PC-3 (cell line): ENCODE results near the gene SYTL1. TPM values are rescaled to one million over a fixed set of nuclear protein-coding genes. Genes with fewer than 3 reads are reported as not detected.

Experiments used
- ATAC-seq: fragments of 200-7000 bp; cut with Tn5 transposase; 2 replicates; pipeline ENCODE4 v1.9.1; 2020; ENCODE audit warnings: mild to moderate bottlenecking, moderate library complexity
- BruUV-seq: library from RNA; stranded (reverse); fragments of 400-500 nt; replicated peaks from 2 replicates; lab custom pipeline; 2021; lab: Mats Ljungman, UMichigan
- CTCF ChIA-PET: fragments of 300-600 bp; sonication (Branson Sonifier 250); formaldehyde crosslinking; loops from one replicate; lab custom pipeline; 2022; ENCODE audit warnings: antibody characterized with exemption; lab: Charles Lee
- POLR2A ChIA-PET: fragments of 300-600 bp; sonication (Branson Sonifier 250); formaldehyde crosslinking; loops from one replicate; lab custom pipeline; 2022; ENCODE audit warnings: antibody characterized with exemption; ENCODE audit not compliant: unreplicated experiment; lab: Charles Lee
- DNase-seq: peaks from one replicate; pipeline ENCODE4 v3.0.0-alpha.2; 2015
- H2AFZ ChIP-seq: fragments of 300-600 bp; sonication (generic); 2 replicates; pipeline ENCODE4 v1.6.0; 2016; ENCODE audit warnings: antibody characterized with exemption, low read length
- H3F3A ChIP-seq: fragments of 300-600 bp; sonication (generic); one replicate; pipeline ENCODE4 v1.6.0; 2017; ENCODE audit warnings: antibody characterized with exemption, low read length, control low read depth, mild to moderate bottlenecking; ENCODE audit not compliant: unreplicated experiment
- H3K27ac ChIP-seq: fragments of 300-600 bp; sonication (generic); 2 replicates; pipeline ENCODE4 v1.5.1; 2016; ENCODE audit warnings: mild to moderate bottlenecking, low read length
- H3K27me3 ChIP-seq: fragments of 300-600 bp; sonication (generic); 2 replicates; pipeline ENCODE4 v1.6.1; 2016; ENCODE audit warnings: low read length, mixed read lengths
- H3K36me3 ChIP-seq: fragments of 300-600 bp; sonication (generic); 2 replicates; pipeline ENCODE4 v1.6.1; 2016; ENCODE audit warnings: low read depth, mixed run types, low read length, mixed read lengths
- H3K4me1 ChIP-seq: fragments of 300-600 bp; sonication (generic); 2 replicates; pipeline ENCODE4 v1.5.1; 2016; ENCODE audit warnings: low read length; ENCODE audit not compliant: insufficient read depth
- H3K4me2 ChIP-seq: fragments of 300-600 bp; sonication (generic); 2 replicates; pipeline ENCODE4 v1.6.0; 2016; ENCODE audit warnings: low read length
- H3K4me3 ChIP-seq: fragments of 300-600 bp; sonication (generic); 2 replicates; pipeline ENCODE4 v1.5.1; 2016; ENCODE audit warnings: mild to moderate bottlenecking, low read length, mixed read lengths
- H3K79me2 ChIP-seq: fragments of 300-600 bp; sonication (generic); 2 replicates; pipeline ENCODE4 v1.6.1; 2017; ENCODE audit warnings: low read length, mixed read lengths
- H3K9ac ChIP-seq: fragments of 300-600 bp; sonication (generic); 2 replicates; pipeline ENCODE4 v1.6.0; 2016; ENCODE audit warnings: mild to moderate bottlenecking, low read length
- H3K9me2 ChIP-seq: fragments of 300-600 bp; sonication (generic); replicated peaks from 2 replicates; pipeline ENCODE4 v1.6.1; 2016; ENCODE audit warnings: mixed run types, low read length, mixed read lengths
- H3K9me3 ChIP-seq: fragments of 300-600 bp; sonication (generic); 2 replicates; pipeline ENCODE4 v1.6.1; 2016; ENCODE audit warnings: low read length, mixed read lengths
- H4K20me1 ChIP-seq: fragments of 300-600 bp; sonication (generic); 2 replicates; pipeline ENCODE4 v1.6.1; 2016; ENCODE audit warnings: low read length, mixed read lengths
- EZH2 ChIP-seq: fragments of 300-600 bp; sonication (generic); IDR thresholded peaks from one replicate; pipeline ENCODE4 v1.6.1; 2017; ENCODE audit warnings: antibody characterized with exemption, mild to moderate bottlenecking, low read length; ENCODE audit not compliant: unreplicated experiment
- EZH2phosphoT487 ChIP-seq: fragments of 300-600 bp; sonication (generic); IDR thresholded peaks from 2 replicates; pipeline ENCODE4 v1.6.1; 2018; ENCODE audit warnings: mild to moderate bottlenecking, antibody characterized with exemption, low read length, borderline replicate concordance
- intact Hi-C: fragments of 100-400 bp; cut with micrococcal nuclease; formaldehyde crosslinking; loops from 2 replicates; pipeline ENCODE4 v1.9.0; 2023
- total RNA-seq: library from RNA; depleted of rRNA; stranded (reverse); fragments of >200 nt; gene quantifications from 2 replicates; pipeline ENCODE4 v1.2.3, GENCODE V29; 2014; rRNA removed
- TF ChIP-seq, protein P1 (sequence below): fragments of 300-600 bp; sonication (generic); conservative IDR thresholded peaks from 2 replicates; pipeline ENCODE4 v1.5.1; 2017; ENCODE audit warnings: antibody characterized with exemption, low read depth, mild to moderate bottlenecking, low read length

SYTL1 gene
- total RNA-seq, 1 experiment from 2014 or later: 26.8 TPM

DNA sequence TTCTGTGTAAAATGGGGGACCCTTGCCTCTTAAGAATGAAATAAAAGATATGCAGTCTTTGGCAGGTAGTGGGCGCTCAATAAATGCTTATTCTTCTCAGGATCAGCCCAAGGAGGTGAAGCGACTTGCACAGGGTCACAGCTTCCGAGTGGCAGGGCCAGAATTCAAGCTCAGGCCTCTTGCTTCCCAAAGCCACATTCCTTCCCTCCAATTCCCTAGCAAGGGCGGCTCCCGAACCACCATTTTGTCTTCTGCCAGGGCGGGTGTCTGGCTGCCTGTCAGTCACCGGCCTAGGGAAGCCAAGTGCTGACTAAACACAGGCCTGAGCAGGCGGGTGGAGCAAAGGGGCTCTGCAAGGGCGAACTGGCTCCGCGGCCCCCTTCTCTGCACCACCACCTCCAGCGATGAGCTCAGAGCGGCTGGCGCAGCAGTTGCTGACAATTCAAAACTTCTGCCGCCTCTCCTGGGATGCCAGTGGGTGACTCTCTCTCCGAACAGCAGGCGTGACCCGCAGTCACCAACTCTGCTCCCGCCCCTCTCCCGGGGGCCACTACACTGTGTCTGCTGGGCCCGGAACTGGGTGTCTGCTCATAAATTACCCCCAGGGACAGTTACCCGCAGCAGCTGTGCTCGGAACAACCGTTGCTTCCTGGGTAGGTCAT is 61.4 kb downstream of the SYTL1 start:
- ChIA-PET CTCF (no interaction called here), POLR2A (no interaction called here)
- ATAC-seq: no peak
- no peaks in the 10 kb centered on the region for H3F3A ChIP-seq
- no TSS peak for BruUV-seq
- no peak overlapping the region for H2AFZ ChIP-seq
- H3K27ac ChIP-seq: no peak overlapping the region
- H3K4me1 ChIP-seq: peaks cover 3% of the 10 kb centered on the region; the same call in 1 of the 2 replicates
- no peaks in the 10 kb centered on the region for H3K9me3 ChIP-seq
- TF ChIP-seq EZH2phosphoT487 (no peak), EZH2 (no peak)
- TF ChIP-seq, protein P1, sequence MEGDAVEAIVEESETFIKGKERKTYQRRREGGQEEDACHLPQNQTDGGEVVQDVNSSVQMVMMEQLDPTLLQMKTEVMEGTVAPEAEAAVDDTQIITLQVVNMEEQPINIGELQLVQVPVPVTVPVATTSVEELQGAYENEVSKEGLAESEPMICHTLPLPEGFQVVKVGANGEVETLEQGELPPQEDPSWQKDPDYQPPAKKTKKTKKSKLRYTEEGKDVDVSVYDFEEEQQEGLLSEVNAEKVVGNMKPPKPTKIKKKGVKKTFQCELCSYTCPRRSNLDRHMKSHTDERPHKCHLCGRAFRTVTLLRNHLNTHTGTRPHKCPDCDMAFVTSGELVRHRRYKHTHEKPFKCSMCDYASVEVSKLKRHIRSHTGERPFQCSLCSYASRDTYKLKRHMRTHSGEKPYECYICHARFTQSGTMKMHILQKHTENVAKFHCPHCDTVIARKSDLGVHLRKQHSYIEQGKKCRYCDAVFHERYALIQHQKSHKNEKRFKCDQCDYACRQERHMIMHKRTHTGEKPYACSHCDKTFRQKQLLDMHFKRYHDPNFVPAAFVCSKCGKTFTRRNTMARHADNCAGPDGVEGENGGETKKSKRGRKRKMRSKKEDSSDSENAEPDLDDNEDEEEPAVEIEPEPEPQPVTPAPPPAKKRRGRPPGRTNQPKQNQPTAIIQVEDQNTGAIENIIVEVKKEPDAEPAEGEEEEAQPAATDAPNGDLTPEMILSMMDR: peak; percentile 35; the same call in 1 of the 2 replicates
- no peaks in the 10 kb centered on the region for H3K9me2 ChIP-seq
- no peaks in the 10 kb centered on the region for H3K27me3 ChIP-seq
- H3K9ac ChIP-seq: no peak overlapping the region
- no peak overlapping the region for H3K4me2 ChIP-seq
- H3K79me2 ChIP-seq: no peaks in the 10 kb centered on the region
- intact Hi-C loops: loop anchor here (5.0 kb wide), 1 partner anchor 259 kb away; no protein-coding TSS in a partner anchor
- H3K4me3 ChIP-seq: no peak overlapping the region
- DNase-seq: peak; percentile 6
- H4K20me1 ChIP-seq: no peaks in the 10 kb centered on the region
- peaks cover 11% of the 10 kb centered on the region for H3K36me3 ChIP-seq

Other genes with a start within 250 kb of the SYTL1 start
- gene SLC9A1, start 186.9 kb upstream of the SYTL1 start, total RNA-seq: 25.2 and 26.4 TPM in 2 replicates
- 23.7 and 28.6 TPM in 2 replicates for gene WDTC1, start 107.4 kb upstream of the SYTL1 start, total RNA-seq
- 50.3 and 57.4 TPM in 2 replicates for gene TMEM222, start 19.9 kb upstream of the SYTL1 start, total RNA-seq
- gene MAP3K6, start 24.9 kb downstream of the SYTL1 start, total RNA-seq: 25.1 and 44.5 TPM in 2 replicates
- gene FCN3, start 32.8 kb downstream of the SYTL1 start, total RNA-seq: not detected in 2 replicates
- gene CD164L2, start 41.3 kb downstream of the SYTL1 start, total RNA-seq: 0.40 and 0.47 TPM in 2 replicates
- gene GPR3, start 50.6 kb downstream of the SYTL1 start, total RNA-seq: 4.7 TPM in 2 replicates
- 20.7 and 32.4 TPM in 2 replicates for gene WASF2, start 148.1 kb downstream of the SYTL1 start, total RNA-seq